ENCODE results near the gene PAF1.
"Not testable (repeated sequence)": the region's sequence is repeated elsewhere in the genome, so short reads cannot be mapped to it uniquely, and the experiment has no call there.

Gene PAF1

GRCh38 chr19:39381910-39382611, 8.8 kb downstream of the PAF1 start:
- DNase-seq (ENCODE audit: low spot score): no peak

- DNase-seq (ENCODE audit: low spot score): no peak
Measured at GRCh38 chr19:39380521-39381502, 10.1 kb downstream of the PAF1 start.

- DNase-seq (ENCODE audit: low spot score): no peak
Measured at GRCh38 chr19:39379865-39380396, 11.0 kb downstream of the PAF1 start.

- not testable (repeated sequence) for DNase-seq (ENCODE audit: low spot score)
Measured at GRCh38 chr19:39379366-39379765, 11.5 kb downstream of the PAF1 start.

GRCh38 chr19:39377373-39378362, 13.2 kb downstream of the PAF1 start:
- DNase-seq (ENCODE audit: low spot score): no peak

GRCh38 chr19:39375929-39376328, 15.0 kb downstream of the PAF1 start:
- no peak for DNase-seq (ENCODE audit: low spot score)

- DNase-seq (ENCODE audit: low spot score): no peak
Measured at GRCh38 chr19:39372941-39373340, 18.0 kb downstream of the PAF1 start.

- no peak for DNase-seq (ENCODE audit: low spot score)
Measured at GRCh38 chr19:39372047-39372802, 18.7 kb downstream of the PAF1 start.

GRCh38 chr19:39370735-39371134, 20.2 kb downstream of the PAF1 start:
- DNase-seq (ENCODE audit: low spot score): no peak

- no peak for DNase-seq (ENCODE audit: low spot score)
Measured at GRCh38 chr19:39369200-39369599, 21.7 kb downstream of the PAF1 start.

GRCh38 chr19:39365531-39365930, 25.4 kb downstream of the PAF1 start:
- DNase-seq (ENCODE audit: low spot score): no peak

GRCh38 chr19:39363901-39364457, 26.9 kb downstream of the PAF1 start:
- no peak for DNase-seq (ENCODE audit: low spot score)

- DNase-seq (ENCODE audit: low spot score): no peak
Measured at GRCh38 chr19:39362682-39363657, 27.9 kb downstream of the PAF1 start.

- no peak for DNase-seq (ENCODE audit: low spot score)
Measured at GRCh38 chr19:39360599-39360998, 30.3 kb downstream of the PAF1 start.

- DNase-seq (ENCODE audit: low spot score): no peak
Measured at GRCh38 chr19:39359026-39359425, 31.9 kb downstream of the PAF1 start.

GRCh38 chr19:39356647-39357046, 34.3 kb downstream of the PAF1 start:
- no peak for DNase-seq (ENCODE audit: low spot score)

GRCh38 chr19:39356073-39356472, 34.8 kb downstream of the PAF1 start:
- DNase-seq (ENCODE audit: low spot score): no peak

GRCh38 chr19:39355253-39355652, 35.7 kb downstream of the PAF1 start:
- DNase-seq (ENCODE audit: low spot score): no peak

All from activated CD4-positive, alpha-beta T cell treated with anti-CD3 and anti-CD28 coated beads, Interleukin-2, Interleukin-4, amounts not matched to agents 100 ng/mL and 50 ng/mL, durations not matched to agents 16 hours and 8 hours (primary cell).